NCI-H526 treated with DMSO at 0.1 percent for 48 hours (cell line): ENCODE data around the gene VASP.
A peak's percentile ranks its signal among the peaks of the same experiment; 100 is the strongest.

ENCODE experiments used
- DNase-seq: peaks from one replicate; lab custom pipeline; 2025; lab: John Stamatoyannopoulos, UW

Gene VASP

GRCh38 chr19:45556835-45557234 is 49.6 kb downstream of the VASP start:
- no peak for DNase-seq

GRCh38 chr19:45558399-45558878 is 51.2 kb downstream of the VASP start:
- DNase-seq = peak; percentile 49

GRCh38 chr19:45560038-45560437 is 52.8 kb downstream of the VASP start:
- no peak for DNase-seq

GRCh38 chr19:45560686-45561085 is 53.4 kb downstream of the VASP start:
- DNase-seq = no peak

GRCh38 chr19:45564131-45564780 is 57.0 kb downstream of the VASP start:
- DNase-seq = no peak

GRCh38 chr19:45567609-45568008 is 60.3 kb downstream of the VASP start:
- no peak for DNase-seq

- no peak for DNase-seq
Observed at GRCh38 chr19:45568732-45569131, 61.5 kb downstream of the VASP start.

GRCh38 chr19:45569619-45570421 is 62.5 kb downstream of the VASP start:
- no peak for DNase-seq

- no peak for DNase-seq
Observed at GRCh38 chr19:45571457-45572220, 64.4 kb downstream of the VASP start.

GRCh38 chr19:45574526-45574925 is 67.2 kb downstream of the VASP start:
- DNase-seq = no peak

- DNase-seq = no peak
Observed at GRCh38 chr19:45575216-45575615, 67.9 kb downstream of the VASP start.
